ENCODE measurements around the gene TRAPPC10.
"Not testable (repeated sequence)": the region's sequence is repeated elsewhere in the genome, so short reads cannot be mapped to it uniquely, and the experiment has no call there.

TRAPPC10 gene

DNA sequence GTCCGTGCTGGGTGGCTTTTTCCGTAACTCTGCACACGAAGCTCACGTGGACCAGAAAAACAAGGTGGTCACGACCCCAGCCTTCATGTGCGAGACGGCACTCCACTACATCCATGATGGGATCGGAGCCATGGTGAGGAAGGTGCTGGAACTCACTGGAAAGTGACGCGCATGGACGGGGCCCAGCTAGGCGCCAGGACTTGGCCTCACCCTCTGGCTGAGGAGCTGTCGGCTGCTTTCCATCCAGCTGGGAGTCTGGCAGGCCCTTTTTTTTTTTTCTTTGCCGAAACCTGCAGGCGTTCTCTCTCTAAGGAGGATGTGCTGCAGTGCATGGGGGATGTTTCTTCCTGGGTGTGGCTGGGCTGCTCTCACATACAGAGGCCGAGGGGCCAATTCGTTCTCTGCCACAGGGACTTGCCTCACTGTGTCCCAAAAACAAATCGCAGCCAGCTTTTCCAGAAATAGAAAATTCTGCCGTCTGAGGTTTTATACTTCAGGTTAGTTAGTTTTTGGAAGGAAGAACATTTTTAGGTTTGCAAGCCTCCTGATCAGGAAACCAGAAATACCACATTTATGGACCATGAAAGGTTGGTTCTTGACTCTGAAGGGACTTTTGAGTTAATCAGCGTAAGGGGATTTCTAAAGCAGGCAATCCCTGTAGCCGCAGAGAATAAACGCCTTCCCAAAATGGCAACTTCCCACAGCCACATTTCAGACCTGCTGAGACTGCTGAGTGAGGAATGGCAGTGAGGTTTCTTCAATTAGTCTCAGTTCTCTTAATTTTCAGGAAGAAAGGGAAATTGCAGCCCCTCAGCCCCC lies 132.9 kb downstream of the TRAPPC10 start:
- DNase-seq (ENCODE audit: low spot score), result not testable (repeated sequence)

DNA sequence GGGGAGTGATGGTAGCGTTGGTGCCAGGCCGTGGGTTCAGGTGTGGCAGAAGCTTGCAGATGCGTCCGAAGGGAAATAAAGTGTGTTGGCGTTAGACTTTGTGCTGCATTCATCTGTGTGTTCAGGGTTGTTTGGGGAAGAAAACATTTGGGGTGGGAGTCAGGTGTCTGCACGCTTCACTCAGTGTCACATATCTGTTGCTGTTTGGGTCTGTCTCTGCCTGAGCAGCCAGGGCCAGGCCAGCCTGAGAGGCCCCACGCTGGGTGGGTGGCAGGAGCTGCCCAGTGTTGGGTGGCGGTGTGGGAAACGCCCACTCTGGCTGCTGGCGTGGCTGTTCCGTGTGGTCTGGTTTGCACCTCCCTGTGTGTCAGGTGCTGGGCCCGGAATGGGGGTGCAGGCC lies 133.5 kb downstream of the TRAPPC10 start:
- not testable (repeated sequence) for DNase-seq (ENCODE audit: low spot score)

DNA sequence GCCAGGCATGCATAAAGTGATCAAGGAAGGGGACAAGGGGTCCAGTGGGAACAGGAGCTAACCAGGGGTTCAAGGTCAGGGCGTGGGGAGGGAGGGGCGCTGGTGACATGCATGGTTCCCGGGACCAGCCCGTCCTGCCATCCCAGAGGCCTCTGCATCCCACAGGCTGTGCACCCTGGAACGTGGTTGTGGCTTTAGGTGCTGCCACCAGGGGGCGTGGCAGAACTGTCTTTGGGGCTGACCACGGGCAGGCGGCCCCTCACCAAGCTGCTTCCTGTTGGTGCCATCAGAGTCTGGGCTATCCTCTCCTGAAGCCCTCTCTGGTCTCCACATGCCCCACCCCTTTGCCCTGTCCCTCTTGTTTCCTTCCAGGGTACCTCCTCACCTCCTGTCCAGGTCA lies 135.0 kb downstream of the TRAPPC10 start:
- DNase-seq (ENCODE audit: low spot score), result not testable (repeated sequence)

GRCh38 chr21:44150255-44150654 lies 138.1 kb downstream of the TRAPPC10 start:
- not testable (repeated sequence) for DNase-seq (ENCODE audit: low spot score)

DNA sequence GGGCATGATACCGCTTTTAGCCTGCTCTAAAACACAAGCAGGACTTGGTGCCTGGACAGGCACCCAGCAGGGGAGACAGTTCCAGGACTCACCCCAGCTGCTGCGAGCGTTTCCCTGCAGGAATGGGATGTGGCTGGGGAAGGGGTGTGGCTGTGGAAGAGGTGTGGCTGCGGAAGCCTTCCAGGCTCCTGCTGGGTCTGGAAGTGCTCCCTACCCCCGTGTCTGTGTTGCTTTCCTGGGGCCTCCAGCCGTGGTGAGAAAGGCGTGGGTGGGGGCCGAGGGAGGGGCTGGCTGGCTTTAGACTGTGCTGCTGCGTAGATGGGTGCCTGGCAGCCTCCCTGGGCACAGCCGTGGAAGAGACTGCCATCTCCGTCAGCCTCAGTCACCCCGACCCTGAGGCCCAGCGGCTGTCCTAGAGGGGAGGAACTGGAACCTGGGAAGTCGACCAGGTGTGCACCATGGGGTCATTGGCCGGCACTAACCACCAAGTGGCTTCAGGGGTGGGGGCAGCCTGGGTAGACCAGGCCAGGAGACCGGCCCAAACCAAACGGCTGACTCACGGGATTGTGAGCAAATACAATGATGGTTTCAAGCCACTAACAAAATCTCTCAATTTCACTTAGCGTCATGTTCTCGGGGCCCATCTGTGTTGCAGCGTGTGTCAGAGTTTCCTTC lies 141.2 kb downstream of the TRAPPC10 start:
- not testable (repeated sequence) for DNase-seq (ENCODE audit: low spot score)

DNA sequence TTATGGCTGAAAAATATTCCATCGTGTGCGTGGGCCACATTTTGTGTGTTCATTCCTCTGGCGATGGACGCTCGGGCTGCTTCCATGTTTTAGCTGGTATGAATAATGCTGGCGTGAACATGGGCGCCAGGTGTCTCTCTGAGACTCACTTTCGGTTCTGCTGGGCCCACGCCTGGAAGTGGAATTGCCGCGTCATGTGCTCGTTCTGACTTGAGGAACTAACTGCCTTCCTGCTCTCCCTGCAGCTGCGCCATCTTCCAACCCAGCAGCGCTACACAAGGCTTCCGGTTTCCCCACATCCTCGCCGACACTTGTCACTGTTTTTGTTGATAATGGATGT lies 141.8 kb downstream of the TRAPPC10 start:
- not testable (repeated sequence) for DNase-seq (ENCODE audit: low spot score)

- not testable (repeated sequence) for DNase-seq (ENCODE audit: low spot score)
Measured at GRCh38 chr21:44154816-44155230, 142.7 kb downstream of the TRAPPC10 start.

DNA sequence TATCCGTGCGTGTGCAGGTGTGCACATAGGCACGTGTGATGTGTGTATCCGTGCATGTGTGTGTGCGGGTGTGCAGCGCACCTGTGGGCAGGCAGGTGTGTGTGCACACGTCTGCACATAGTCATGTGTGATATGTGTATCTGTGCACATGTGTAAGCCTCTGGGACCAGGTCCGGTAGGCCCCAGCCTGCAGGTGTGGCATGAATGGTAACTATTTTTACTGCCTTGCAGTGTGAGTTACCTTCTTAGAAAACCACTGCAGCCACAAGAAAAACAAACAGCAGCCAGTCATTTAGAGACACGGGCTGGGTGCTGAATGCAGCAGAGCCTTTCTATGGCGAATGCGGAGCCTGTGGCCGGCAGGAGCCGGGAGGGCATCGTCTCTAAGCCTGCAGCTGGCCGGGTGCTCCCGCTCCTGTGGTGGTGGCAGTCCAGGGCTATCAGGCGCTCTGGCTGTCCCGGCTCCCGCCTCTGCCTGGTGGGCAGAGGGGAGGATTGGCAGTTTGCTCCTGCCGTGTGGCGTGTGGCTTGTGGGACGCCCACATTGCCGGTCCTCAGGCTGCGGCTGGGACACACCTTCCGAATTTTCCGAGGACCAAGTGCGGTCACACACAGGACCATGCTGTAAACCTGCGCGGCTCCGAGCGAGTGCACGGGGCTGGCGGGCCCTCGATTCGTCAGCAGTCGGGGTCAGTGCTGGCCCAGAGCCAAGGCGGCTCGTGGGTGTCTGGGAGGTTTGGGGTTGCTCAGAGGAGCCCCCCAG lies 143.3 kb downstream of the TRAPPC10 start:
- not testable (repeated sequence) for DNase-seq (ENCODE audit: low spot score)

GRCh38 chr21:44155994-44156380 lies 143.9 kb downstream of the TRAPPC10 start:
- not testable (repeated sequence) for DNase-seq (ENCODE audit: low spot score)
